ENCODE measurements around the gene OR51I2. TPM values are rescaled to one million over a fixed set of nuclear protein-coding genes. Genes with fewer than 3 reads are reported as not detected.

Gene OR51I2
- total RNA-seq, 1 donor from 2014 or later, result not detected

- H3K4me3 Mint-ChIP-seq (ENCODE audit: unreplicated experiment), result no peak overlapping the region
- no peaks in the 10 kb centered on the region for H3K9me3 Mint-ChIP-seq (ENCODE audit: unreplicated experiment)
- no peak for DNase-seq (ENCODE audit: low spot score)
- H3K36me3 Mint-ChIP-seq (ENCODE audit: low read depth, unreplicated experiment), result peaks cover 1% of the 10 kb centered on the region
- H3K4me1 Mint-ChIP-seq (ENCODE audit: unreplicated experiment), result no peaks in the 10 kb centered on the region
- no peaks in the 10 kb centered on the region for H3K27me3 Mint-ChIP-seq (ENCODE audit: unreplicated experiment)
- H3K27ac Mint-ChIP-seq (ENCODE audit: unreplicated experiment), result no peak overlapping the region
- no peak for TF ChIP-seq CTCF (IDR thresholded peaks at IDR 0.05; ENCODE audit: unreplicated experiment)
Observed at GRCh38 chr11:5488798-5489399, 39.8 kb downstream of the OR51I2 start.

GRCh38 chr11:5489576-5490357, 40.6 kb downstream of the OR51I2 start:
- no peaks in the 10 kb centered on the region for H3K36me3 Mint-ChIP-seq (ENCODE audit: low read depth, unreplicated experiment)
- DNase-seq (ENCODE audit: low spot score), result no peak
- H3K4me3 Mint-ChIP-seq (ENCODE audit: unreplicated experiment), result no peak overlapping the region
- H3K27me3 Mint-ChIP-seq (ENCODE audit: unreplicated experiment), result no peaks in the 10 kb centered on the region
- no peaks in the 10 kb centered on the region for H3K4me1 Mint-ChIP-seq (ENCODE audit: unreplicated experiment)
- no peak overlapping the region for H3K27ac Mint-ChIP-seq (ENCODE audit: unreplicated experiment)
- no peak for TF ChIP-seq CTCF (IDR thresholded peaks at IDR 0.05; ENCODE audit: unreplicated experiment)
- no peaks in the 10 kb centered on the region for H3K9me3 Mint-ChIP-seq (ENCODE audit: unreplicated experiment)

GRCh38 chr11:5499671-5500070, 50.5 kb downstream of the OR51I2 start:
- no peak for DNase-seq (ENCODE audit: low spot score)
- Mint-ChIP-seq H3K27me3 (ENCODE audit: unreplicated experiment) (no peaks in the 10 kb centered on the region), H3K4me1 (ENCODE audit: unreplicated experiment) (peaks cover 12% of the 10 kb centered on the region), H3K4me3 (ENCODE audit: unreplicated experiment) (no peak overlapping the region), H3K27ac (ENCODE audit: unreplicated experiment) (no peak overlapping the region), H3K9me3 (ENCODE audit: unreplicated experiment) (no peaks in the 10 kb centered on the region), H3K36me3 (ENCODE audit: low read depth, unreplicated experiment) (no peaks in the 10 kb centered on the region)
- TF ChIP-seq CTCF (IDR thresholded peaks at IDR 0.05; ENCODE audit: unreplicated experiment), result no peak

- no peaks in the 10 kb centered on the region for H3K9me3 Mint-ChIP-seq (ENCODE audit: unreplicated experiment)
- DNase-seq (ENCODE audit: low spot score), result no peak
- TF ChIP-seq CTCF (IDR thresholded peaks at IDR 0.05; ENCODE audit: unreplicated experiment), result no peak
- no peaks in the 10 kb centered on the region for H3K36me3 Mint-ChIP-seq (ENCODE audit: low read depth, unreplicated experiment)
- H3K4me1 Mint-ChIP-seq (ENCODE audit: unreplicated experiment), result peaks cover 12% of the 10 kb centered on the region
- no peak overlapping the region for H3K27ac Mint-ChIP-seq (ENCODE audit: unreplicated experiment)
- no peak overlapping the region for H3K4me3 Mint-ChIP-seq (ENCODE audit: unreplicated experiment)
- H3K27me3 Mint-ChIP-seq (ENCODE audit: unreplicated experiment), result no peaks in the 10 kb centered on the region
Observed at GRCh38 chr11:5500393-5500801, 51.3 kb downstream of the OR51I2 start.

GRCh38 chr11:5504403-5504921, 55.3 kb downstream of the OR51I2 start:
- Mint-ChIP-seq H3K27ac (ENCODE audit: unreplicated experiment) (no peak overlapping the region), H3K27me3 (ENCODE audit: unreplicated experiment) (peaks cover 1% of the 10 kb centered on the region), H3K36me3 (ENCODE audit: low read depth, unreplicated experiment) (peaks cover 2% of the 10 kb centered on the region), H3K4me3 (ENCODE audit: unreplicated experiment) (no peak overlapping the region), H3K9me3 (ENCODE audit: unreplicated experiment) (no peaks in the 10 kb centered on the region), H3K4me1 (ENCODE audit: unreplicated experiment) (peaks cover 12% of the 10 kb centered on the region)
- no peak for TF ChIP-seq CTCF (IDR thresholded peaks at IDR 0.05; ENCODE audit: unreplicated experiment)
- DNase-seq (ENCODE audit: low spot score), result no peak

Data from endothelial cell (in vitro differentiated cells).